ENCODE measurements around the gene COL9A2. TPM values are rescaled to one million over a fixed set of nuclear protein-coding genes. Genes with fewer than 3 reads are reported as not detected.

COL9A2 gene
- total RNA-seq, 1 experiment from 2014 or later: 13.5 TPM

DNA sequence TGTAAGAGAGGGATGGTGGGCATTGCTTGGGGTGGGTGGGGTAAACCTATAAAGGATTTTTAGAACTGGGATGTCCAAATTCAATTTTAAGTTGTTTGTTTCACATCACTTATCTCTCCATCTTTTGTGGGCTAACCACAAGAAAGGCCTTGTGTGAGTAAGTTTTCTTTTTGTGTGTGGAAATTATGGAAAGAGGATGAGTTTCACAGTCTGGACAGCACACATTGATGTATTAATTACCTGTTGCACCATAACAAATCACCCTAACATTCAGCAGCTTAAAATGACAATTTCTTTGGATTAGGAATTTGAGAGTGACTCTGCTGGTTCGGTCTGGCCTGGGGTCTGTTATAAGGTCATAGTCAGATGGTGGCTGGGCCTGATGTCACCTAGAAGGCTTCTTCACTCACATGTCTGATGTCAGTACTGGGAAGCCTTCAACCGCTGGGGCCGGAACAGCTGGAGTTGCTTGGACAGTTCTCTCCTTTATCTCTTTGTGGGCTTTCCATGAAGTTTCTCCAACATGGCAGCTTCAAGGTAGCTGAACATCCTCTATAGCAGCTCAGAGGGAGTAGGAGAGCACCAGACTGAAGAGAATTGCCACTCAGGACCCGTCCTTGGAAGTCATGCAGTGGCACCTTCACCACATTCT, 2.0 kb upstream of the COL9A2 start:
- no peaks in the 10 kb centered on the region for H3K4me1 ChIP-seq (replicated peaks; ENCODE audit: insufficient read depth)
- peaks cover 4% of the 10 kb centered on the region; the same call in 1 of the 2 replicates for H3F3A ChIP-seq (ENCODE audit: insufficient read depth, low read depth)
- no peak for DNase-seq
- no peaks in the 10 kb centered on the region for H3K9me2 ChIP-seq (ENCODE audit: insufficient read depth)
- H3K79me2 ChIP-seq (ENCODE audit: low read depth): no peaks in the 10 kb centered on the region
- no peak overlapping the region for H3K4me2 ChIP-seq
- no peaks in the 10 kb centered on the region for H4K20me1 ChIP-seq (ENCODE audit: insufficient read depth)
- no peaks in the 10 kb centered on the region for H3K36me3 ChIP-seq (ENCODE audit: low read depth)
- no peak overlapping the region for H3K4me3 ChIP-seq
- TF ChIP-seq, protein P1, sequence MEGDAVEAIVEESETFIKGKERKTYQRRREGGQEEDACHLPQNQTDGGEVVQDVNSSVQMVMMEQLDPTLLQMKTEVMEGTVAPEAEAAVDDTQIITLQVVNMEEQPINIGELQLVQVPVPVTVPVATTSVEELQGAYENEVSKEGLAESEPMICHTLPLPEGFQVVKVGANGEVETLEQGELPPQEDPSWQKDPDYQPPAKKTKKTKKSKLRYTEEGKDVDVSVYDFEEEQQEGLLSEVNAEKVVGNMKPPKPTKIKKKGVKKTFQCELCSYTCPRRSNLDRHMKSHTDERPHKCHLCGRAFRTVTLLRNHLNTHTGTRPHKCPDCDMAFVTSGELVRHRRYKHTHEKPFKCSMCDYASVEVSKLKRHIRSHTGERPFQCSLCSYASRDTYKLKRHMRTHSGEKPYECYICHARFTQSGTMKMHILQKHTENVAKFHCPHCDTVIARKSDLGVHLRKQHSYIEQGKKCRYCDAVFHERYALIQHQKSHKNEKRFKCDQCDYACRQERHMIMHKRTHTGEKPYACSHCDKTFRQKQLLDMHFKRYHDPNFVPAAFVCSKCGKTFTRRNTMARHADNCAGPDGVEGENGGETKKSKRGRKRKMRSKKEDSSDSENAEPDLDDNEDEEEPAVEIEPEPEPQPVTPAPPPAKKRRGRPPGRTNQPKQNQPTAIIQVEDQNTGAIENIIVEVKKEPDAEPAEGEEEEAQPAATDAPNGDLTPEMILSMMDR (conservative IDR thresholded peaks at IDR 0.05): no peak
- TF ChIP-seq EZH2 (IDR thresholded peaks at IDR 0.05; ENCODE audit: low read depth): no peak
- no peak overlapping the region for H3K27ac ChIP-seq
- no peak overlapping the region for H2AFZ ChIP-seq
- POLR2A ChIA-PET (ENCODE audit: unreplicated experiment): interaction anchor here (0.7 kb wide), 1 partner anchor 280 kb away, joined by 3 read pairs; no protein-coding TSS in a partner anchor
- intact Hi-C loops (cut with micrococcal nuclease; ENCODE audit: unreplicated experiment): loop anchor here (5.0 kb wide), 1 partner anchor 177 kb away; no protein-coding TSS in a partner anchor
- no peaks in the 10 kb centered on the region for H3K9me3 ChIP-seq (ENCODE audit: insufficient read depth, low read depth)
- no TSS peak for BruUV-seq (replicated peaks)
- CTCF ChIA-PET: no interaction called here
- peaks cover 16% of the 10 kb centered on the region for H3K27me3 ChIP-seq (ENCODE audit: insufficient read depth, low read depth)

DNA sequence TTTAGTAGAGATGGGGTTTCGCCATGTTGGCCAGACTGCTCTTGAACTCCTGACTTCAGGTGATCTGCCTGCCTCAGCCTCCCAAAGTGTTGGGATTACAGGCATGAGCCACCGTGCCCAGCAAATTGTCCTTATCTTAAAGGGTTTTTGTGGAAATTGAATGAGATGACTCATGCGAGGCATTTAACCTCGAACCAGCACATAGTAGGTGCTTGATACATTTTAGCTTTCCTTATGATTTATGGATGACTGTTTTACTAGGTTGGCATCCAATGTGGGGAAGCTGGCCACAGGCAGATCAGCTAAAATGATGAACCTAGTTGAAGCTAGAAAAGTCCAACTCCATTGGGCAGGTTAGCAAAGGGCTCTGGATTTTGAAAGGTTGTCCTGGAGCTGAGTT, 1.4 kb upstream of the COL9A2 start:
- POLR2A ChIA-PET (ENCODE audit: unreplicated experiment): no interaction called here
- intact Hi-C loops (cut with micrococcal nuclease; ENCODE audit: unreplicated experiment): loop anchor here (5.0 kb wide), 1 partner anchor 176 kb away; no protein-coding TSS in a partner anchor
- no peaks in the 10 kb centered on the region for H3K9me2 ChIP-seq (ENCODE audit: insufficient read depth)
- no peaks in the 10 kb centered on the region for H4K20me1 ChIP-seq (ENCODE audit: insufficient read depth)
- DNase-seq: no peak
- no peaks in the 10 kb centered on the region for H3K79me2 ChIP-seq (ENCODE audit: low read depth)
- peaks cover 16% of the 10 kb centered on the region for H3K27me3 ChIP-seq (ENCODE audit: insufficient read depth, low read depth)
- no TSS peak for BruUV-seq (replicated peaks)
- H3K27ac ChIP-seq: no peak overlapping the region
- H3K9me3 ChIP-seq (ENCODE audit: insufficient read depth, low read depth): no peaks in the 10 kb centered on the region
- no peaks in the 10 kb centered on the region for H3K36me3 ChIP-seq (ENCODE audit: low read depth)
- 0 out of 2 replicates have a peak, but pooled peaks cover 6% of the 10 kb centered on the region for H3K4me1 ChIP-seq (replicated peaks; ENCODE audit: insufficient read depth)
- peaks cover 4% of the 10 kb centered on the region; the same call in 1 of the 2 replicates for H3F3A ChIP-seq (ENCODE audit: insufficient read depth, low read depth)
- no peak for TF ChIP-seq EZH2 (IDR thresholded peaks at IDR 0.05; ENCODE audit: low read depth)
- TF ChIP-seq, protein P1 (conservative IDR thresholded peaks at IDR 0.05): no peak
- CTCF ChIA-PET: no interaction called here
- H3K4me3 ChIP-seq: no peak overlapping the region
- no peak overlapping the region for H2AFZ ChIP-seq
- no peak overlapping the region for H3K4me2 ChIP-seq

DNA sequence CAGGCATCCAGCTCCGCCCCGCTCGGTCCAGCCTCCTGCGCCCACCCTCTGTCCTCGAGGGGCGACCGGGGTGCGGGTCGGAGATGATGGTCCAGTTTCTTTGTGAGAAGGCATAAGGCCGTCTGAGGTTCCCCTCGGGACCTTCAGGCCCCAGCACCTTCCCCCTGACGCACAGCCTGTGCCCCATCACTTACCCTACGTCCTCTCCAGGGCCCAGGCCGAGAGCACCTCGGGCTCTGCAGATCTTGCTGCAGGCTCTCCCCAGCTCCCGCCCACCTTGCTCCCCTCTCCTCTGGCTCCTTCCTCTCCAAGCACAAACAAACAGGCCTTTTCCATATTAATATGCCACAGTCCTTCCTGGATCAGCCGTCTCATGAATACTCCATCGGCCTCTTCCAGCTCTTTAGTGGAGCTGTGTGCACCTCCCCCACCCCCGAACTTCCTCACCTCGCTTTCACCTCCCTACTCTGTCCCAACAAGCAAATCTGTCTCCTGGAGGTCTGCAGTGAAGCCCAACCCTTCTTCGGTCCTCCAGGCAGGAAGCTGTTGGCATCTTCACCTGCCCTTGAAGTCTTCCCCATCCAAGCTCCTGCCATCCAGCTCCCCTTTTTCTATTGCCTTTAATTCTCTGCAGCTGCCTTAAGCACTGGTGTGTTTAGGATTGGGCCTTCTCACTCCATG, 448 bp upstream of the COL9A2 start:
- no peaks in the 10 kb centered on the region for H3K9me2 ChIP-seq (ENCODE audit: insufficient read depth)
- no peaks in the 10 kb centered on the region for H3K9me3 ChIP-seq (ENCODE audit: insufficient read depth, low read depth)
- CTCF ChIA-PET: no interaction called here
- peaks cover 4% of the 10 kb centered on the region; the same call in 1 of the 2 replicates for H3F3A ChIP-seq (ENCODE audit: insufficient read depth, low read depth)
- intact Hi-C loops (cut with micrococcal nuclease; ENCODE audit: unreplicated experiment): loop anchor here (5.0 kb wide), 1 partner anchor 175 kb away; no protein-coding TSS in a partner anchor
- POLR2A ChIA-PET (ENCODE audit: unreplicated experiment): interaction anchor here (0.6 kb wide), 1 partner anchor 267 kb away, joined by 3 read pairs; no protein-coding TSS in a partner anchor
- H3K27me3 ChIP-seq (ENCODE audit: insufficient read depth, low read depth): peaks cover 16% of the 10 kb centered on the region
- no peaks in the 10 kb centered on the region for H4K20me1 ChIP-seq (ENCODE audit: insufficient read depth)
- no peaks in the 10 kb centered on the region for H3K36me3 ChIP-seq (ENCODE audit: low read depth)
- peaks cover 13% of the 10 kb centered on the region for H3K4me1 ChIP-seq (replicated peaks; ENCODE audit: insufficient read depth)
- no peak overlapping the region for H3K4me3 ChIP-seq
- no peak overlapping the region for H3K27ac ChIP-seq
- H3K79me2 ChIP-seq (ENCODE audit: low read depth): no peaks in the 10 kb centered on the region
- DNase-seq: no peak
- BruUV-seq (replicated peaks): no TSS peak
- TF ChIP-seq, protein P1 (conservative IDR thresholded peaks at IDR 0.05): no peak
- no peak for TF ChIP-seq EZH2 (IDR thresholded peaks at IDR 0.05; ENCODE audit: low read depth)
- no peak overlapping the region for H2AFZ ChIP-seq
- no peak overlapping the region for H3K4me2 ChIP-seq

All from PC-9 (cell line).